NCI-H2107 treated with DMSO at 0.1 percent for 48 hours (cell line): ENCODE data around the gene NLN.
"Not testable (repeated sequence)": the region's sequence is repeated elsewhere in the genome, so short reads cannot be mapped to it uniquely, and the experiment has no call there.

Source experiments
- DNase-seq: peaks from one replicate; lab custom pipeline; 2025; ENCODE audit not compliant: unreplicated experiment; lab: John Stamatoyannopoulos, UW

The NLN gene

GRCh38 chr5:65769539-65769938 lies 47.5 kb downstream of the NLN start:
- peak; percentile 6 for DNase-seq

- DNase-seq, result no peak
These were observed 49.3 kb downstream of the NLN start for GRCh38 chr5:65771266-65771665.

GRCh38 chr5:65772963-65773362 lies 51.0 kb downstream of the NLN start:
- not testable (repeated sequence) for DNase-seq

- no peak for DNase-seq
These were observed 52.3 kb downstream of the NLN start for GRCh38 chr5:65774346-65774745.

GRCh38 chr5:65775476-65775875 lies 53.5 kb downstream of the NLN start:
- no peak for DNase-seq

- no peak for DNase-seq
These were observed 54.6 kb downstream of the NLN start for GRCh38 chr5:65776441-65777141.

GRCh38 chr5:65778126-65778525 lies 56.1 kb downstream of the NLN start:
- no peak for DNase-seq

- DNase-seq, result no peak
These were observed 57.6 kb downstream of the NLN start for GRCh38 chr5:65779643-65780042.

GRCh38 chr5:65788296-65788695 lies 66.3 kb downstream of the NLN start:
- not testable (repeated sequence) for DNase-seq

- DNase-seq, result no peak
These were observed 68.6 kb downstream of the NLN start for GRCh38 chr5:65790371-65791163.

- DNase-seq, result no peak
These were observed 70.0 kb downstream of the NLN start for GRCh38 chr5:65791712-65792673.

GRCh38 chr5:65796269-65796668 lies 74.3 kb downstream of the NLN start:
- DNase-seq, result no peak

- no peak for DNase-seq
These were observed 74.8 kb downstream of the NLN start for GRCh38 chr5:65796751-65797316.

- DNase-seq, result no peak
These were observed 75.5 kb downstream of the NLN start for GRCh38 chr5:65797481-65797880.

GRCh38 chr5:65799857-65800256 lies 77.9 kb downstream of the NLN start:
- no peak for DNase-seq

GRCh38 chr5:65800775-65801174 lies 78.8 kb downstream of the NLN start:
- DNase-seq, result no peak

GRCh38 chr5:65801352-65801783 lies 79.4 kb downstream of the NLN start:
- DNase-seq, result no peak

GRCh38 chr5:65802080-65802479 lies 80.1 kb downstream of the NLN start:
- no peak for DNase-seq

- DNase-seq, result no peak
These were observed 80.8 kb downstream of the NLN start for GRCh38 chr5:65802820-65803219.

- no peak for DNase-seq
These were observed 81.8 kb downstream of the NLN start for GRCh38 chr5:65803699-65804391.
